Coronary artery (tissue), 2 donors: ENCODE data around the gene PRKCE.

Source experiments
- DNase-seq: peaks from one replicate; pipeline ENCODE4 v3.0.0-alpha.2; 2017; ENCODE audit warnings: low spot score
- H3K27ac ChIP-seq, 2 donors: fragments of 200-600 bp; sonication (generic); one replicate each; pipeline ENCODE4 v1.5.1; 2016 to 2019
- H3K4me3 ChIP-seq: fragments of 200-600 bp; sonication (generic); 2 replicates; pipeline ENCODE4 v1.5.1; 2016; ENCODE audit warnings: mild to moderate bottlenecking, moderate library complexity
- TF ChIP-seq, protein P1 (sequence below): fragments of 200-600 bp; sonication (generic); IDR thresholded peaks from one replicate; pipeline ENCODE4 v1.5.1; 2019; ENCODE audit warnings: antibody characterized with exemption

The PRKCE gene

DNA sequence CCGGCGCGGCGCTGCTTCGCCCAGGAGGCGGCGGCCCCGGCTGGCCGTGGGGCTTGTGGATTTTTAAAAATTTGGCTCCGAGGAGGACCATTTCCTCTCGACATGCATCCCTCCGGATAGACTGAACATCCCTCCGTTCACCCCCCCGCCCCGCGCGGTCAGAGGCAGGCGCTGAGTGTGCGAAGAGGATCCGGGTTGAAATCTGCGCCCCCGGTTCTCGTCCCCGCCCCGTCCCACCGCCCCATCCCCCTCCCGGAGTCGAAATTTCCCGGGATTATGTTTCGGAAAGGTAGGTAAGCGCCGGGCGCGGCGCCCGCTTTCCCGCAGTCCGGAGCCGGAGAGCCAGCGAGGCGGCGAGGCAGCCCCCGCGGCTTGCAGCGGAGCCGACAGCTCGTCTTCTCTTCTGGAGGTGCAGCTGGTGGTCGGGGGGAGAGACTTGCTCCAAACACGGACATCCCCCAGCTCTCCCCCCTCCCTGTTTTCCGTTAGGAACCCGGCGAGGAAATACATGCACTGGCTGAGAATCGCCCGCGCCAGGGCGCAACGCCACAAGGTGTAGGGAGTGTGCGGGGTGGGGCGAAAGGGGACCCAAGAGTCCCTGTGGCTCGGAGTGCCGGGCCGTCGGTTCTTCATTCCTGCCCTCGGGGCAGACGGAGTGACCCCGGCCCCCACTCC is at the start of gene PRKCE:
TSS of gene PRKCE (plus strand) at position 261 of the 675 bp plus-strand sequence.
- DNase-seq: peak; percentile 86
- TF ChIP-seq, protein P1, sequence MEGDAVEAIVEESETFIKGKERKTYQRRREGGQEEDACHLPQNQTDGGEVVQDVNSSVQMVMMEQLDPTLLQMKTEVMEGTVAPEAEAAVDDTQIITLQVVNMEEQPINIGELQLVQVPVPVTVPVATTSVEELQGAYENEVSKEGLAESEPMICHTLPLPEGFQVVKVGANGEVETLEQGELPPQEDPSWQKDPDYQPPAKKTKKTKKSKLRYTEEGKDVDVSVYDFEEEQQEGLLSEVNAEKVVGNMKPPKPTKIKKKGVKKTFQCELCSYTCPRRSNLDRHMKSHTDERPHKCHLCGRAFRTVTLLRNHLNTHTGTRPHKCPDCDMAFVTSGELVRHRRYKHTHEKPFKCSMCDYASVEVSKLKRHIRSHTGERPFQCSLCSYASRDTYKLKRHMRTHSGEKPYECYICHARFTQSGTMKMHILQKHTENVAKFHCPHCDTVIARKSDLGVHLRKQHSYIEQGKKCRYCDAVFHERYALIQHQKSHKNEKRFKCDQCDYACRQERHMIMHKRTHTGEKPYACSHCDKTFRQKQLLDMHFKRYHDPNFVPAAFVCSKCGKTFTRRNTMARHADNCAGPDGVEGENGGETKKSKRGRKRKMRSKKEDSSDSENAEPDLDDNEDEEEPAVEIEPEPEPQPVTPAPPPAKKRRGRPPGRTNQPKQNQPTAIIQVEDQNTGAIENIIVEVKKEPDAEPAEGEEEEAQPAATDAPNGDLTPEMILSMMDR: no peak
- peak within 1 kb of the TSS; percentile 89 for H3K4me3 ChIP-seq
- peak within 1 kb of the TSS; percentile 99 for H3K27ac ChIP-seq

DNA sequence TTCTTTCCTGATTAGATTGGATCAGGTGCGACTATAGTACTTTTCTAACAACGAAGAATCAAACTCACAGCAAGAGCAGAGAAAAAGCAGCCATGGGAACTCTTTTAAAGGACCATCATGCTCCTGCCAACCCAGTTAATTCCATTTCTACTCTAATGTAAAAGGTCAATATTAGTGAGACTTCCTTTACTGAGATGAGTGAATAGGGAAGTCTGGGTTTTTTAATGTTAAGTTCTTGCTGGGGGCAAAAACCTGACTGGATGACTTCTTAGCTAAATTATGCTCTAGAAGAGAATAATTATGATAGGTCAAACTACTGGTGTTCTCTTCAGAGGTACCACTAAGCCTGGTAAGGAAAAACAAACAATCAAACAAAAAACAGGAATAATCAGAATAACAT is 48.9 kb upstream of the PRKCE start:
- no peak overlapping the region for H3K27ac ChIP-seq
- TF ChIP-seq, protein P1: no peak
- no peak overlapping the region for H3K4me3 ChIP-seq
- no peak for DNase-seq

DNA sequence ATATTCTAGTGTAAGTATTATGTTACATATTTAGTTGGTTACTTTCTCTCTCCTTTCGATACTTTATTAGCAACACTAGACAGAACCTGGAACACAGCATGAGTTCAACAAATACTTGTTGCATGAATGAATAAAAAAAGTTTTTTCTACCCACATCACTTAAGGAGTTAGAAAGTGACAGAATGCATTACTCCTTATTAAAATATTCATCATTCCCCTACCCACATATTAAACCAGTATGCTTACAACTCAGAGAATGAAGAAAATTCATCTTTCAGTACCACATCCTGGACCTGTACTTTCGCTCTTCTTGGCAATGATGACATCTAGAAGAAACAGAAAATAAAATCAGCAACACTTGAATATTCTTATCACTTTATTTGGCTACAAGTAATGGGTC is 46.4 kb upstream of the PRKCE start:
- no peak overlapping the region for H3K4me3 ChIP-seq
- TF ChIP-seq, protein P1: no peak
- DNase-seq: no peak
- H3K27ac ChIP-seq: no peak overlapping the region

DNA sequence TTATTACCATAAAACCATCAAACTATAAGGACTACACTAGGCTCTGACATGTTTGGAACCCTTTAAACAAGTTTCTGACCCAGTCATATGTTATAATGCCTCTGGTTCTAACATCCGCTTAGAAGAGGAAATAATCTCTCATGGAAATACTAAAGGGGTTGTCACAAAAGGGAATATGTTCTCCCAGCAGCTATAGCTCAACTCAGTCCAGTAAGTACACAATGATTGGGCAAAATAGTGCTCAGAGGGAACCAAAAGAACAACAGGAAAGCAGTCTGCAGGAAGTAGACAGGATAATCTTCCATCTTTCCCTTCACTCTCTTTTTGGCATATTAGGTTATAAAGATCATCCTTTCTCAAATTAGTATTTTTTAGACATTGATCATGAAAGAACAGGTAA is 44.7 kb upstream of the PRKCE start:
- H3K4me3 ChIP-seq: no peak overlapping the region
- DNase-seq: no peak
- TF ChIP-seq, protein P1: no peak
- H3K27ac ChIP-seq: no peak overlapping the region

- no peak overlapping the region for H3K4me3 ChIP-seq
- TF ChIP-seq, protein P1: no peak
- H3K27ac ChIP-seq: no peak overlapping the region
- DNase-seq: no peak
Measured at GRCh38 chr2:45607701-45608100, 43.8 kb upstream of the PRKCE start.

DNA sequence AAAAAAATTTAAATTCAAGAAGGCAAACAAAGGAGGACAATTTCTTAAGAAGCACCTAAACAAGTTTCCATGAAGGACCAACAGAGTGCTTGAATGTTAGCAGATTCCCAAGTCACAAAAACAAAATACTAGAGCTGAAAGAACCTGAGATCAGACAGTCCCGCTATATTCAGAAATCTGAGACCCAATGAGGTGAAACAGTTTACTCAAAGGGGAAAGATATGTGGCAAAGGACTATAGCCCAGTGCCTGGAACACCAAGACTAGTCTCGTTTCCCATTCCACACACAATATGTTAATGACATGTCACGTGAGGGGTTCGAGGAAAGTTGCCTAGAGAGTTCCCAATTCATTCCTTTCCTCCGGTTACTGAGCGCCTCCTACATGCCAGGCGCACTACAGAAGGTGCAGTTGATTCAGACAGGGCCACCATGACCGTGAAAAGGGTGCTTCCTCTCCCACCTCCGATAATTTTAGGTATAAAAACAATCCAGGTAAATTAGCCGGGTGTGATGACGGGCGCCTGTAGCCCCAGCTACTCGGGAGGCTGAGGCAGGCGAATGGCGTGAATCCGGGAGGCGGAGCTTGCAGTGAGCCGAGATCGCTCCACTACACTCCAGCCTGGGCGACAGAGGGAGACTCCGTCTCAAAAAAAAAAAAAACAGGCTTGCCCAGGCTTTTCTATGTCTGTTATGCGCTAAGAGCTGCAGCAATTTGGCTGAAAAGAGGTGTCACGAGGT is 41.0 kb upstream of the PRKCE start:
- TF ChIP-seq, protein P1: no peak
- H3K4me3 ChIP-seq: peak overlapping the region; percentile 77
- H3K27ac ChIP-seq: peak overlapping the region; percentile 77 to 82
- peak; percentile 73 for DNase-seq
